ENCODE data around the gene FXYD7.

The FXYD7 gene

GRCh38 chr19:35136977-35137702 lies 5.9 kb upstream of the FXYD7 start:
- no peak for DNase-seq (ENCODE audit: extremely low read depth, low read depth)
- no peak for TF ChIP-seq CTCF (IDR thresholded peaks at IDR 0.05; ENCODE audit: low read depth, low read length)

GRCh38 chr19:35138305-35138892 lies 4.7 kb upstream of the FXYD7 start, which contains the start of gene FXYD1:
Gene FXYD1, plus strand, starts transcription at chr19:35138824. Its CDS starts 1,256 bp downstream, at chr19:35140080.
- DNase-seq (ENCODE audit: extremely low read depth, low read depth): no peak
- TF ChIP-seq CTCF (IDR thresholded peaks at IDR 0.05; ENCODE audit: low read depth, low read length): no peak

GRCh38 chr19:35140207-35140961 lies 2.7 kb upstream of the FXYD7 start:
- TF ChIP-seq CTCF (IDR thresholded peaks at IDR 0.05; ENCODE audit: low read depth, low read length): no peak
- DNase-seq (ENCODE audit: extremely low read depth, low read depth): no peak

- peak; percentile 68 for DNase-seq (ENCODE audit: extremely low read depth, low read depth)
- TF ChIP-seq CTCF (IDR thresholded peaks at IDR 0.05; ENCODE audit: low read depth, low read length): peak; percentile 53
Measured at GRCh38 chr19:35140962-35141836, 1.9 kb upstream of the FXYD7 start.

- DNase-seq (ENCODE audit: extremely low read depth, low read depth): no peak
- TF ChIP-seq CTCF (IDR thresholded peaks at IDR 0.05; ENCODE audit: low read depth, low read length): no peak
Measured at GRCh38 chr19:35141837-35142605, 1.0 kb upstream of the FXYD7 start.

- no peak for DNase-seq (ENCODE audit: extremely low read depth, low read depth)
- peak; percentile 45 for TF ChIP-seq CTCF (IDR thresholded peaks at IDR 0.05; ENCODE audit: low read depth, low read length)
Measured at GRCh38 chr19:35142606-35143230, 337 bp upstream of the FXYD7 start.

All from AG09319 (cell line).